H9 (cell line): ENCODE data around the gene LDLRAD4. TPM values are rescaled to one million over a fixed set of nuclear protein-coding genes. Genes with fewer than 3 reads are reported as not detected.

Experiments used
- DNase-seq: peaks from one replicate; pipeline ENCODE4 v3.0.0-alpha.2; 2017
- H2AFZ ChIP-seq: one replicate; pipeline ENCODE4 v1.6.1; 2013; ENCODE audit warnings: mild to moderate bottlenecking, low read length, control low read depth, moderate library complexity
- H2AK5ac ChIP-seq: 2 replicates; pipeline ENCODE4 v1.6.1; 2013; ENCODE audit warnings: low read length, control low read depth, mixed read lengths; ENCODE audit not compliant: insufficient read length
- H2BK120ac ChIP-seq: one replicate; pipeline ENCODE4 v1.6.1; 2013; ENCODE audit warnings: low read depth, mild to moderate bottlenecking, low read length, control low read depth, inconsistent platforms; ENCODE audit not compliant: poor library complexity, severe bottlenecking
- H2BK12ac ChIP-seq: 2 replicates; pipeline ENCODE4 v1.6.1; 2013; ENCODE audit warnings: low read length, control low read depth, mixed read lengths, low read depth; ENCODE audit not compliant: insufficient read length
- H2BK15ac ChIP-seq: 2 replicates; pipeline ENCODE4 v1.6.1; 2013; ENCODE audit warnings: low read depth, low read length, control low read depth
- H2BK20ac ChIP-seq: one replicate; pipeline ENCODE4 v1.6.1; 2013; ENCODE audit warnings: low read depth, mild to moderate bottlenecking, low read length, control low read depth, inconsistent platforms; ENCODE audit not compliant: poor library complexity, severe bottlenecking
- H2BK5ac ChIP-seq: 2 replicates; pipeline ENCODE4 v1.6.1; 2013; ENCODE audit warnings: low read length, control low read depth, mixed read lengths; ENCODE audit not compliant: insufficient read length
- H3K14ac ChIP-seq: 2 replicates; pipeline ENCODE4 v1.6.1; 2013; ENCODE audit warnings: low read length, control low read depth; ENCODE audit not compliant: insufficient read depth
- H3K18ac ChIP-seq: 2 replicates; pipeline ENCODE4 v1.6.1; 2013; ENCODE audit warnings: low read depth, mild to moderate bottlenecking, mixed read lengths, low read length, control low read depth; ENCODE audit not compliant: insufficient read length
- H3K23ac ChIP-seq: 2 replicates; pipeline ENCODE4 v1.6.1; 2013; ENCODE audit warnings: low read length, control low read depth, mixed read lengths, low read depth; ENCODE audit not compliant: insufficient read length
- H3K23me2 ChIP-seq: 2 replicates; pipeline ENCODE4 v1.6.1; 2013; ENCODE audit warnings: low read depth, mild to moderate bottlenecking, mixed read lengths, low read length, control low read depth; ENCODE audit not compliant: insufficient read length, poor library complexity, severe bottlenecking
- H3K27ac ChIP-seq: 2 replicates; pipeline ENCODE4 v1.5.1; 2013; ENCODE audit warnings: low read length, control low read depth, mixed read lengths, low read depth; ENCODE audit not compliant: insufficient read length
- H3K27me3 ChIP-seq: 2 replicates; pipeline ENCODE4 v1.6.1; 2013; ENCODE audit warnings: low read length, control low read depth, inconsistent platforms; ENCODE audit not compliant: insufficient read depth
- H3K4ac ChIP-seq: 2 replicates; pipeline ENCODE4 v1.6.1; 2013; ENCODE audit warnings: low read depth, mild to moderate bottlenecking, control low read depth, inconsistent platforms, low read length, moderate library complexity
- H3K4me1 ChIP-seq: 2 replicates; pipeline ENCODE4 v1.6.1; 2013; ENCODE audit warnings: low read length, control low read depth, inconsistent platforms; ENCODE audit not compliant: insufficient read depth
- H3K4me2 ChIP-seq: 2 replicates; pipeline ENCODE4 v1.6.1; 2013; ENCODE audit warnings: low read length, control low read depth, mixed read lengths; ENCODE audit not compliant: insufficient read length, insufficient read depth
- H3K56ac ChIP-seq: 2 replicates; pipeline ENCODE4 v1.6.1; 2013; ENCODE audit warnings: low read depth, mild to moderate bottlenecking, mixed read lengths, low read length, control low read depth; ENCODE audit not compliant: insufficient read length
- H3K79me1 ChIP-seq: 2 replicates; pipeline ENCODE4 v1.6.1; 2013; ENCODE audit warnings: low read depth, mild to moderate bottlenecking, moderate library complexity, low read length, control low read depth, inconsistent platforms; ENCODE audit not compliant: insufficient read depth, poor library complexity, severe bottlenecking
- H3K79me2 ChIP-seq: 2 replicates; pipeline ENCODE4 v1.6.1; 2013; ENCODE audit warnings: low read length, control low read depth, inconsistent platforms; ENCODE audit not compliant: insufficient read depth
- H3K9ac ChIP-seq: 2 replicates; pipeline ENCODE4 v1.6.1; 2013; ENCODE audit warnings: low read length, control low read depth, mixed read lengths; ENCODE audit not compliant: insufficient read length; ENCODE audit errors: extremely low read depth
- H3K9me3 ChIP-seq: one replicate; pipeline ENCODE4 v1.6.1; 2013; ENCODE audit warnings: low read depth, low read length, inconsistent platforms; ENCODE audit not compliant: control insufficient read depth
- H3T11ph ChIP-seq: one replicate; pipeline ENCODE4 v1.6.1; 2013; ENCODE audit warnings: mild to moderate bottlenecking, low read length, control low read depth, inconsistent platforms
- H4K20me1 ChIP-seq: one replicate; pipeline ENCODE4 v1.6.1; 2013; ENCODE audit not compliant: control insufficient read depth, insufficient read length, insufficient read depth
- H4K5ac ChIP-seq: 2 replicates; pipeline ENCODE4 v1.6.1; 2013; ENCODE audit warnings: low read depth, mild to moderate bottlenecking, mixed read lengths, low read length, control low read depth; ENCODE audit not compliant: insufficient read length
- H4K8ac ChIP-seq: replicated peaks from 2 replicates; pipeline ENCODE4 v1.6.1; 2013; ENCODE audit warnings: low read length, control low read depth, mixed read lengths, low read depth; ENCODE audit not compliant: insufficient read length
- H4K91ac ChIP-seq: 2 replicates; pipeline ENCODE4 v1.6.1; 2013; ENCODE audit warnings: low read depth, mild to moderate bottlenecking, moderate library complexity, mixed read lengths, low read length, control low read depth; ENCODE audit not compliant: insufficient read length
- H3K27ac Mint-ChIP-seq, 3 experiments: 2 replicates in 2 of 3; 3 replicates in 1 of 3; pipeline ENCODE4 v1.8.0; 2020 to 2021; ENCODE audit warnings: mixed read lengths in 3 of 3, mild to moderate bottlenecking in 1 of 3, moderate library complexity in 1 of 3
- H3K27me3 Mint-ChIP-seq: 2 replicates; pipeline ENCODE4 v1.8.0; 2021; ENCODE audit warnings: low read depth, mild to moderate bottlenecking, moderate library complexity, mixed read lengths
- H3K36me3 Mint-ChIP-seq, 3 experiments: 2 replicates in 2 of 3; 3 replicates in 1 of 3; pipeline ENCODE4 v1.8.0; 2020 to 2021; ENCODE audit warnings: low read depth in 3 of 3, mixed read lengths in 3 of 3; ENCODE audit not compliant: insufficient read depth in 1 of 3
- H3K4me1 Mint-ChIP-seq, 2 experiments: 2 replicates each; pipeline ENCODE4 v1.8.0; 2020; ENCODE audit warnings: mixed read lengths in 2 of 2
- H3K4me3 Mint-ChIP-seq, 2 experiments: 2 replicates in 1 of 2; 3 replicates in 1 of 2; pipeline ENCODE4 v1.8.0; 2020 to 2021; ENCODE audit warnings: mild to moderate bottlenecking in 2 of 2, mixed read lengths in 2 of 2, moderate library complexity in 1 of 2
- H3K9me3 Mint-ChIP-seq, 2 experiments: 2 replicates in 1 of 2; 3 replicates in 1 of 2; pipeline ENCODE4 v1.8.0; 2020; ENCODE audit warnings: mild to moderate bottlenecking in 2 of 2, mixed read lengths in 2 of 2, moderate library complexity in 1 of 2
- CTCF ChIP-seq: fragments of 200-600 bp; sonication (generic); conservative IDR thresholded peaks from 3 replicates; pipeline ENCODE4 v1.8.0; 2021; ENCODE audit warnings: antibody characterized with exemption, mild to moderate bottlenecking
- WGBS: extraction: QIAGEN DNeasy Blood & Tissue Kit; methylation state at CpG from one replicate; pipeline ENCODE4 v1.1.7; 2013; ENCODE audit warnings: missing lambda C conversion rate, low lambda C conversion rate, mixed read lengths; ENCODE audit not compliant: insufficient read length; ENCODE audit errors: extremely low coverage; 5-methylcytosine and 5-hydroxymethylcytosine counted together
- total RNA-seq: library from RNA; stranded (reverse); gene quantifications from 2 replicates; pipeline ENCODE4 v1.2.1, GENCODE V29; 2021

LDLRAD4 gene
- total RNA-seq, 1 experiment from 2014 or later: 3.9 TPM

GRCh38 chr18:13661051-13661778 is 442.7 kb downstream of the LDLRAD4 start:
- no peak overlapping the region for H3K27ac ChIP-seq
- no peak overlapping the region for H3K18ac ChIP-seq
- H3K4me3 Mint-ChIP-seq: no peak overlapping the region
- no peak overlapping the region for H3K56ac ChIP-seq
- H3K79me1 ChIP-seq: no peaks in the 10 kb centered on the region
- no peak overlapping the region for H3T11ph ChIP-seq
- no peak overlapping the region for H3K9ac ChIP-seq
- H4K5ac ChIP-seq: no peak overlapping the region
- no peaks in the 10 kb centered on the region for H3K23me2 ChIP-seq
- H3K4me1 Mint-ChIP-seq: peaks cover 5 to 7% of the 10 kb centered on the region in 2 experiments; a peak in 3 of 4 replicates
- H3K36me3 Mint-ChIP-seq: peaks cover 0 to 5% (median 1%) of the 10 kb centered on the region in 3 experiments; a peak in 3 of 7 replicates
- no peak overlapping the region for H3K14ac ChIP-seq
- H4K20me1 ChIP-seq: no peaks in the 10 kb centered on the region
- no peak overlapping the region for H2BK5ac ChIP-seq
- no peak for TF ChIP-seq CTCF
- no peaks in the 10 kb centered on the region for H3K27me3 ChIP-seq
- H4K8ac ChIP-seq: no peak overlapping the region
- no peak overlapping the region for H2BK20ac ChIP-seq
- H3K4ac ChIP-seq: no peak overlapping the region
- 100% methylated on average over 1 of the region's 8 CpGs for WGBS
- no peak for DNase-seq
- peak overlapping the region in 1 of 3 experiments; percentile 25; a peak in 1 of 7 replicates for H3K27ac Mint-ChIP-seq
- H3K4me1 ChIP-seq: no peaks in the 10 kb centered on the region
- H2AK5ac ChIP-seq: no peak overlapping the region
- H2BK15ac ChIP-seq: no peak overlapping the region
- H2BK12ac ChIP-seq: no peak overlapping the region
- H4K91ac ChIP-seq: no peak overlapping the region
- no peak overlapping the region for H3K4me2 ChIP-seq
- H2BK120ac ChIP-seq: no peak overlapping the region
- no peaks in the 10 kb centered on the region for H3K9me3 ChIP-seq
- no peaks in the 10 kb centered on the region; the same call in 1 of the 2 replicates for H3K27me3 Mint-ChIP-seq
- H3K9me3 Mint-ChIP-seq: no peaks in the 10 kb centered on the region
- no peak overlapping the region for H2AFZ ChIP-seq
- no peaks in the 10 kb centered on the region for H3K79me2 ChIP-seq
- no peak overlapping the region for H3K23ac ChIP-seq
